Stimulated activated CD4-positive, alpha-beta T cell treated with anti-CD3 and anti-CD28 coated beads, Interleukin-15, amount 100 ng/mL, for 24 hours (primary cell): ENCODE data around the gene CUX1.
"Not testable (repeated sequence)": the region's sequence is repeated elsewhere in the genome, so short reads cannot be mapped to it uniquely, and the experiment has no call there.

ENCODE experiments used
- DNase-seq: peaks from one replicate; pipeline ENCODE4 v3.0.0-alpha.2; 2020

Gene CUX1

DNA sequence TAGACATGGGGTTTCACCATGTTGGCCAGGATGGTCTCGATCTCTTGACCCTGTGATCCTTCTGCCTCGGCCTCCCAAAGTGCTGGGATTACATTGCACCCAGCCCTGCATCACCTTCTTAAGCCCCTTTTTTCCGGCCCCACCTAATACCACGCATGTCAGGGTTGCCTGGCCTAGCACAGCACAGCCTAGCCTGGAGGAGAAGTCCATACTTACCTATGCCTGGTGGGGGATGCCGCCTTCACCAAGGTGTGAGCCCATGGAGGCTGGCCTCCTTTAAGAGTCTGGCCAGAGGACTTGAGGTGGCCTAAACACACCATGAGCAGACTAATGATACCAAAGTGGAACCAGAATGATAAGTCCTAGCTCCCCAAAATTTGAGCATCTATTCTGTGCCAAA lies 22.0 kb upstream of the CUX1 start:
- no peak for DNase-seq

GRCh38 chr7:101798173-101798572 lies 19.3 kb upstream of the CUX1 start:
- DNase-seq, result not testable (repeated sequence)

DNA sequence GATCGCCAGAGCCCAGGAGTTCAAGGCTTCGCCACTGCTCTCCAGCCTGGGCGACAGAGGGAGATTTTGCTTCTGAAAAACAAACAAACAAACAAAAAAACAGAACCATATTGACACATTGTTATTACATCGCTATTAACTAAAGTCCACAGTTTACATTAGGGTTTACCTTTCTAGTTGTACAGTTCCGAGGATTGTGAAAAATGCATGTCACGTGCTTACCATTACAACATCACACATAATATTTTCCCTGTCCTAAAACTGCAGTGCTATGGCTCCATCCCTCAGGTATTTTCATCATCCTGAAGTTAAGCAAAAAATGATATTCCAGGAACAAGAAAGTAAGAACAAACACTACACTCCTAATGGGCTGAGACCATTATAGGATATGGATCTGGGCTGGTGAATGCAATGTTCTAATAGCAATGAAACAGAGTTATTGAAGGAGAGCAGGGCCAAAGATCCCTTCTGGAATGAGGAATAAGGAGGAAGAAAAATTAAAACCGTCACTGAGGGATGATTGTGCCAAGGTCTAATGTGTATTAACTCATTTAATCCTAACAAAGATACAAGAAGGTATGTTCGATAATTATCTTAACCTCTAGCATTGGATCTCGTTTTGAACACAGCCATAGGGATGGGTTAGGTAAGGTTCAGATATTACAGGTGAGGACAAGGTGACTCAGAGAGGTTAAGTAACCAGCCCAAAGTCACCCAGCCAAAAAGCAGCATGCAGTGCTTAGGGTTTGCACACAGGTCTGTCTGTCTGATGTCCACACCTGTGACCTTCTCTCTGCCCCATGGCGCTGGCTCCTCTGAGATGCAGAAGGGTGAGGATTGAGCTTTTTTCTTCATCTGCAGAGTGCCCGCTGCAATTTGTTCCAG lies 14.0 kb upstream of the CUX1 start:
- DNase-seq, result no peak

GRCh38 chr7:101804088-101804963 lies 13.1 kb upstream of the CUX1 start:
- peak; percentile 12 for DNase-seq

- DNase-seq, result peak; percentile 11
Measured at GRCh38 chr7:101804967-101805366, 12.5 kb upstream of the CUX1 start.

- no peak for DNase-seq
Measured at GRCh38 chr7:101812595-101812994, 4.8 kb upstream of the CUX1 start.

- no peak for DNase-seq
Measured at GRCh38 chr7:101813402-101814019, 3.9 kb upstream of the CUX1 start.

GRCh38 chr7:101814081-101814990 lies 3.1 kb upstream of the CUX1 start:
- peak; percentile 77 for DNase-seq

- peak; percentile 70 for DNase-seq
Measured at GRCh38 chr7:101814991-101815825, 2.2 kb upstream of the CUX1 start.

- peak; percentile 77 for DNase-seq
Measured at GRCh38 chr7:101815826-101816594, 1.4 kb upstream of the CUX1 start.

DNA sequence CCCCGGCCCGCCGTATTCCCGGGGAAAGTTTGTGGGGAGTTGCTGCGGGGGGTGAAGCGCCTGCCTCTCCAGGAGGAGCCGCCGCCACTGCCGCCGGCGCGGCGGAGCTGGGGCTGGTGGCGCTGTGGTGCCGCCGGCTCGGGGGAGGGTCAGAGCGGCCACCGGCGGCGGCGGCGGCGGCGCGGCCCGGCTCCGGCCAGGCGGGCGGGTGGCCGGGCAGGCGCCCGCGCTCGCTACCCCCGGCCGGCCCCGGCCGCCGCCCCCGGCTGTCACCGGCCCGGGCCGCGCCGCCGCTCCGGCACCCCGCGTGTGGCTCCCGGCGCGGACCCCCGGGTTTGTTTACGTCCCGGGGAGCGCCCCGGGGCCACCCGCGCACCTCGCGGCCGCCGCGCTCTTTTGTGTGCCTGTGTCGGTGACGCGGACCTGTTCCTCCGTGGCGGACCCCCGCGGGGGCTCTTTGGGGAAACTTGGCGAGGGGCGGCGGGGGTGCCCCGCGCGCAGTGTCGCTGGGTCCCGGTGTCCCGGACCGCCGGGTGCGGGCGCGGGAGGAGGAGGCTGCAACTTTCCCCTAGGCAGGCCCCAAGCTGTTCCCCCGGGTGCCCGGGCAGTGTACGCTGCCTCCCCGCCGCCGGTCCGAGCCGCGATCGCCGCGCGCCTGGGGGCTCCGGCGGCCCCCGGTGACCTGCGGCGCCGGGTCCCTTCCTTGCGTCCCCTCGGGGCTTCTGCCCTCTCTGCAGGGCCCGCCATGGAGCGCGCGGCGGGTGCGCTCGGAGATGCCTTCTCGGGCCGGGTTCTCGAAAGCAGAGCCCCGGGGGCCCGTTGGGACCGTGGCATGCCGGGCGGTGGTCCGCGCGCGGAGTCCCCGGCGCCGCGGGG lies 593 bp upstream of the CUX1 start:
- DNase-seq, result peak; percentile 44

DNA sequence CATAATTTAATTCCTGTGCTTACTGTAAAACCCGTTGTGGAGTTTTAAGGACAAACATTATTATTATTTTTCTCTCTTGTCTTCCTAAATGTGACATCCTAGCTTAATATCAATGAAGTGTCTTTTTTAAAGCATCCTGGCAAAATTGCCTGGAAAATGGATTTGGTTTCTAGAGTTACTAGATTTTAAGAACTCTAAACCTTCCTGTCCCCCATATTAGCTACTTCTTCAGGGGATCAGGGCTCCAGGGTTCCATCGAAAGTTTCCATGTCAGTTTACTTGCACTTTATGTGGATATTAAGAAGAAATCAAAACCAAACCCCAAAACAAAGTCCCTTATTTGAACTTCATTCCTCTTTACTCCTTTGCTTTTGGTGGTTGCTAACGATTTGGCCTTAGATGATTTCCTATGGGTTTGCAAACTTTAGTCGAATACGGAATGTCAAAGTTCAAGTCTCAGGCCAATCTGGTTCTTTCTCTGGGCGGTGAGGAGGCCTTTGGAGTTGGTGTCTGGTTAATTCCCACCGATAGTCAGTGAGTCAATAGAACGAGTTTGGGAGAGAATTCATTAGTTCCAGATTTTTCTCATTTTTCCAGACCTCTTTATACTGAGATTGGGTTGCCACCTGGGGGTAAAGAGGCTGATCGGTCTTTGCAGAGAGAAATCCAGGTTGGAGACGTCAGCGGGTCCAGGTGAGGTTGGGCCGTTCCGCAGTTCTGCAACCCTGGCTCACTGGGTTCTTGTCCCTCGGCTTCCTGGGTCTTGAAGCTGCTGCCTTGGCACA lies 1.1 kb downstream of the CUX1 start:
- no peak for DNase-seq

DNA sequence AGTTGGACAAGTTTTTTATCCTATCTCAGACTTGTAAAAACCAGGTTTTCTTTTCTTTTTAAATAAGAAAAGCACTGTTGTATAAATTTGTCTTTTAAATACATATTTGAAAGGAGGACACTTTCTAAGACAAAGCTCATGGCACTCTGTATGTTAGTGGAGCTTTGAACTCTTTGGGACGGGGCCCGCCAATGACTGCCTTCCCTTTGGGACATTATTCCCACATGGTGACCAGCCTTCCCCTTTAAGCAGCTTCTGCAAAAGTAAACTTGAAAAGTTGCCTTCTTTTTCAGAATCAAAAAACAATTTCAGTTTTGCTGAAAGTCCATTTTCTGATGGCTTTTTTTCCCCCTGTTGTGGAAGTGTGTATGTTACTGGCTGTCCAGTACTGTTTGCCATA lies 1.8 kb downstream of the CUX1 start:
- DNase-seq, result no peak

- DNase-seq, result no peak
Measured at GRCh38 chr7:101819913-101820522, 2.6 kb downstream of the CUX1 start.

DNA sequence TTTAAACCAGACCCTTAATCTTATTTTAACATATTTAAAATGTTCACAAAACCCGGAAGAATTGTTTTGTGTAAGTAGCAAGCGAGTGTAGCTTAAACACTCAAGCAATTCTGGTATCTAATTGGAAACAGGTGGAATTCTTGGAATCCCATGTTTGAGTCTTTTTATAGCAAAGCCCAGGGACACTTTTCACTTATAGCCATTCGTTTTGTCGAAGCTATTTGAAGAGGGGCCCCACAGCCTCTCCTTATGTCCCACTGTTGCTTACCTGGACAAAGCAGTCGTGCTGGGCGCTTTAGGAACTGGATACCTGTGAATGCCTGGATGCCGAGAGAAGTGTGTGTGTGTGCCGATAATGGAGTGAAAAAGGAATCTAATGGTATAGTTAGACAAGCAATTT lies 3.3 kb downstream of the CUX1 start:
- DNase-seq, result no peak

GRCh38 chr7:101822632-101823031 lies 5.2 kb downstream of the CUX1 start:
- DNase-seq, result not testable (repeated sequence)

GRCh38 chr7:101823096-101823495 lies 5.7 kb downstream of the CUX1 start:
- DNase-seq, result no peak

DNA sequence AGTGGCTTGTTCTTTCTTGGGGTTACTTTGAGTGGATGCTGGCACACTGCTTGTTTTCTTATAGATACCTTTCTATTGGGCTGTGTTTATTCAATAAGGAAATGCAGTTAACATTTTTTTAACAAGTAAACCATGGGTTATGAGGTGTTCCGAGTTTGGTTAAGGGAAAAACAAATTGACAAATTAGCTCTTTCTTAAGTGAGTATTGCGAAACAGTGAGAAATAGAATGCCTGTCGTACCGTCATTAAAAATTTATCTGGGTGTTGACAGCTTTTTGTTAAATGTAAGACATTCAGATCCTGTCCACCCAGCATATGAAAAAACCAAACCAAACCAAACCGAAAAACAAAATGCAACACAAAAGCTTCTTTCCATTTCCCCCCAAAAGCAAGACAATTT lies 6.2 kb downstream of the CUX1 start:
- no peak for DNase-seq
